HL-60/S4 (cell line): ENCODE results near the gene LPIN2.

Experiments
- in situ Hi-C: fragments of 300-500 bp; cut with MboI; formaldehyde crosslinking; loops from 2 replicates; pipeline ENCODE4 v1.14.3; 2022; ENCODE audit warnings: low sequenced_read_pairs

Gene LPIN2

DNA sequence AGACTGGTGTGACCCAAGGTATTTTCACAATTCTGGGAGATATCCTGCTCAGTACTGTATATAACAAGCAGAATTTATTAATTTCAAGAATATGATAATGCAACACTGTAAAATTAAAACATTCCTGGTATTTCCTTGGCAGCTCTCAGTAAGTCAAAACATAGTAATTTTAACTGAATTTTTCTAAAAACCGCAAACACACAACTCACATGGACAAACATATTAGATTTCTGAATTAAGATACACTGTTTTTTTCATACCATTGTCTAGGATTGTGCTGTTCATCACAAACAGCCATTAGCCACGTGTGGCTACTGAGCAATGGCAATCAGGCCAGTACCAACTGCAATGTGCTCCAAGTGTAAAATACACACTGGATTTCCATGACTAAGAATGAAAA, 29.6 kb downstream of the LPIN2 start:
- in situ Hi-C loops, result no loop called here

DNA sequence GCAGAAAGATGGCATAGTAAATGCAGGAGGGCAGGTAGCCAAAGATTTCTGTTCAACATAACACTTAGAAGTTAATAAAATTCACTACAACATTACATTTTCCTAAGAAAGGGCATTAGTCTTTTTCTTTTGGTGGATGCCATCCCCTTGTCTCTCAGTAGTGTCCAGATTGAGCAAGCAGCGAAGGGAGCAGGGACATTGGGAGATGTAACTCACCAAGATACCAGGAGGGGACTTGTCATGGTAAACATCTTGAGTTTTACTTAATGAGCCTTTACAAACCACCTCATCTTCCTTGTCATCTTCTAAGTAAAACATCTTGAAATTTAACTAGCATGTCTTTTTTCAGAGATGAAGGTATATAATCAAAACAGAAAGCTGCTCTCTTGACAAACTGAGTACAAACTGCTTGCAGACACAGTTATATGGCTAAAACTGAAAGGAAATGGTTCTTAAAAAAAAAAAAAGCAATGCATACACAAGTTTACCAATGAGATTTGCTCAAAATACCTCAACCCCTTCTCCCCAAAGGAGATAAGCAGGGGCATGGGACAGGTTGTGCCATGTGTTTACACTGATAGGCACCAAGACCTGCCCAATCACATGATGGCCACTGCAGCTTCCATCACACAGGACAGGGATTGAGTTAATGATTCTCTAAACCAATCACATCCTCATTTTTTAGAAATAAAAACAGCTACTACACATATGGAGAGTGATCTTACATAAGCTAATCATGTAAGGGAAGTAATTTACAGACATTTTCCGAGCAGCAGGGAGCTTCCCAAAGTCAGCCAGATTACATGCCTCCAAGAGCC, 30.3 kb downstream of the LPIN2 start:
- in situ Hi-C loops, result no loop called here

- in situ Hi-C loops, result no loop called here
Observed at GRCh38 chr18:2982022-2982421, 30.9 kb downstream of the LPIN2 start.

- in situ Hi-C loops, result no loop called here
Observed at GRCh38 chr18:2981212-2981728, 31.7 kb downstream of the LPIN2 start.

DNA sequence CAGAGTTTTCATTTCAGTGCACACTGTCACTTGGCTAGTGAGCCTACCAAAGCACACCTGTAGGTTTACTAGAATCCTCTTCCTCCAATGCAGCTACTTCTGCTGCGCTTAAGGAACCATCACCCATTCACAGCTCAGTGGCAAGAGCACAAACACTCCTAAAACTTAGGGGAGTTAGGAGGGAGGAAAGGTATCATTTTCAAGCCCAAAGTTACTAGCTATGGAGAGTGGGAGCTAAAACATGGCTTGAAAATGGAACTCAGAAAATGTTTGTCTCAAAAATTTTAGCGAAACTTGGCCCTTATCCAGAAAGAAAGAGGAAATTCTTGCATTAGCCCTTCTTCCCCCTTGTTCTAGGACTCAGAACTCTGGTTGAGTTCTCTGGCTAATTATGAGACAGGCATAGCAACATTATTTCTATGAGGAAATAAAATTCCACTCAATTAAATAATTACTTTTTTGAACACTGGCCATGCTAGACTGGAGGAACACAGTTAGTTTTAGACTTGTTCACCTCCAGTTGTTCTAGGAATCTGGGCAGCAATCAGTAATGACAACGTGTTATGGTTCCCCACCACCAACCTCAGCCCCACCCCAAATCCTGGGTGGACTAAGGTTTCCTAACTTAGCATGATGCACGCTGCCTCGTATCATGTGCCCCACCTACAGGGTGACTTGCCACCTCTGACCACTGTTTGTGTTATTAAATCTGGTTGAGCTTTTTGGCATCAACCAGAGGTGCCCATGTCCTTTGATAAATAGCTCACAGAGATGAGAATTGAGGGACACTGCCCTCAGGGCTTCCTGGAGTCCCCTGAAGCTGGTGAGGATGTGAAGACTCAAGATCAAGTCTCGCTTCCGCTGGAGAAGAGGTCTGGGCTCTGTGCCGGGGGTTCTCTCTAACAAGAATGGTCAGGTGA, 32.8 kb downstream of the LPIN2 start:
- in situ Hi-C loops, result no loop called here

GRCh38 chr18:2979129-2979528, 33.8 kb downstream of the LPIN2 start:
- in situ Hi-C loops, result no loop called here

- in situ Hi-C loops, result no loop called here
Observed at GRCh38 chr18:2978661-2979106, 34.3 kb downstream of the LPIN2 start.

- in situ Hi-C loops, result no loop called here
Observed at GRCh38 chr18:2978208-2978607, 34.7 kb downstream of the LPIN2 start.

DNA sequence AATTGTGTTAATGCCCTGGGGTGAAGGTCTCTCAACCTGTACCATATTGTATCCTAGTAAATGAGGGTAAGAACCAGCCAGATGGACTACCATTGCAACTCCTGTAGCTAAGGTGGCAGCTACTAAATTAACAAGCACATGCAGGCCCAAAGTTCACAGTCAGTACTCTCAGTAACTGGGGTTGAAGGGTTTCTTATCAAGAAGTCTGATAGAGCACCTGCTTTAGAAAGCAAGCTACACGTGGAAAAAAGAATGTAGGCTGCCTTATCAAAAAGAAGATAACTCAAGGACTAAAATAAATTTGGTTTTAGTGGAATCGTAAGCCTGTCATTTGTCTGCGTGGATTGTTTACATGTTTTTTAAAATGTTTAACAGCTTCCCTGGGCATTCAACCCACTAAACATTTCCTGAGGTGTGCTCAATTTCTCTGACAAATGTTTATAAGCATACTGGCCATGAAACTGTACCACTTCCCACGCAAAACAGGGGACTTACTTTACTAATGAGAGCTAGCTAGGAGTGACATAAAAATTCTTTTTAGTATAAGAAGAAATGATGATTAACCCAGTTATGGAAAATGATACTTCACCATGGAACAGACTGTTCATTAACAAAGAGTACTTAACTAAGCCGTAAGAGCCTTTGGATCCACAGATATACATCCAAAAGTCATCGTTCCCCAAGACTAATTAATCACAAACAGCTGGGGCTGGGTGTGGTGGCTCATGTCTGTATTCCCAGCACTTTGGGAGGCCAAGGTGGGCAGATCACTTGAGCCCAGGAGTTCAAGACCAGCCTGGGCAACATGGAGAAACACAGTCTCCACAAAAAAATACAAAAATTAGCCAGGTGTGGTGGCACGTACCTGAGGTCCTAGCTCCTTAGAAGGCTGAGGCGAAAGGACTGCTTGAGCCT, 36.5 kb downstream of the LPIN2 start:
- in situ Hi-C loops, result no loop called here

- in situ Hi-C loops, result no loop called here
Observed at GRCh38 chr18:2974731-2975130, 38.2 kb downstream of the LPIN2 start.

DNA sequence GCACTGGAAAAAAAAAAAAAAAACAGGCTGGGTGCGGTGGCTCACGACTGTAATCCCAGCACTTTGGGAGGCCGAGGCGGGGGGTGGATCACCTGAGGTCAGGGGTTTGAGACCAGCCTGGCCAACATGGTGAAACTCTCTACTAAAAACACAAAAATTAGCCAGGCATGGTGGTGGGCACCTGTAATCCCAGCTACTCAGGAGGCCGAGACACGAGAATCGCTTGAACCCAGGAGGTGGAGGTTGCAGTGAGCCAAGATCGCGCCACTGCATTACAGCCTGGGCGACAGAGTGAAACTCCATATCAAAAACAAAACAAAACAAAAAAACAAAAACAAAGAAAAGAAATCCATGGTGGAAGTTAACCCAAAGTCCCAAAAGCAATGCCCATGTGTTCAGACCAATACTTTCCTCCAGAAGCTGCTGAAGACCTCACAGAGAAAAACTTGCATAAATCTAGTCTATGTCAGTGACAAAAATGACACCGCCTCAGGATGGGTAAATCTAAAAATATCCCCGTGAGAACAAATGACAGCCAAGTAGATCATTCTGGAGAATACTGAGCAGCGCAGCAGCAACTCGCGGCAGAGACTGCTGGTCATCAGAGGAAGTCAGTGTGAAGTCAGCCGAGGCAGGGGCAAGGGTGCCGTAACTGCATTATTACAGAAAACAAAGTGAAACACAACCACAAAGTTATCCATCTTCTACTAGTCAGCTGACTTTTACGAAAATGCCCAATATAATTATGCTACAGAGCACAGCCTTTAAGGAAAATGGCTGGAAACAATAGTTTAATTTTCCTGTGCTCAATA, 41.0 kb downstream of the LPIN2 start:
- in situ Hi-C loops, result no loop called here

DNA sequence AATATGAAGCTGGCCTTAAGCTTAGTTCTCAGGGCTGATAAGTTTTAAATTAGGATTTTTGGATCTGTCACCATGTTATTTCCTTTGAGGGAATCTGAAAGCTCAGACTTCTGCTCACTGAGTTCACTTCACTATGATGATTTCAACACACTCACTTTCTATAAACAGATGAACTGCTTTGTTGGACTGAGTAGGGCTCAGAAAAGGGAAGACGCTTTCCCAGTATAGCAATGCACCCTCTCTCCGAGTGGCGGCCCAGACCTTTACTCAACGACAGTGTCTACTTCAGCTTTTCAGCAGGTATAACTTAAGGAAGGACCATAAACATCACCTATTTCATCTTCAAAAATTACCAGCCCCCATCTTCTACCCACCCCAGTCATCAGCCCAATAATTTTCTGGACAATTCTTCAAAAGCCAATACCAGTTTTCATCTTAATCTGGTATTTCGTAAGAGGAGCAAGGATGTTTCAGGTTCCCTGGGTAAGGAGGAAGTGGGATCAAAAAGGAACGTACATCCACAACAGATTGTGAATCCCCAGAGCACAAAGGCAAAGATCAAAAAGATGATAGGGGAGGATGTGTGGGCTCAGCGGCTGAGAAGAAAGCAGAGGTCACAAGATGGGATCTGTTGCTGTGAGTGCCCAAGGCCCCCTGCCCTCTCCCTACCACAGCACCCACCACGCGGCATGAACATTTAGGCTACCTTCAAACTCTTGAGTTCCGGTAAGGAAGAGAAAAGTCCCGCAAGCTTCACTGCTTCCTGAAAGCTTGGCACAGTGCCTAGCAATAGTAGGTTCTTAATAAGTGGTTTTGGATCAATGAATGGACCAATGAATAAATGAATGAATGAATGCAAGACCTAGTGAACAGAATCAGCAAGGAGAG, 41.9 kb downstream of the LPIN2 start:
- in situ Hi-C loops, result no loop called here

GRCh38 chr18:2970344-2970743, 42.6 kb downstream of the LPIN2 start:
- in situ Hi-C loops, result no loop called here

DNA sequence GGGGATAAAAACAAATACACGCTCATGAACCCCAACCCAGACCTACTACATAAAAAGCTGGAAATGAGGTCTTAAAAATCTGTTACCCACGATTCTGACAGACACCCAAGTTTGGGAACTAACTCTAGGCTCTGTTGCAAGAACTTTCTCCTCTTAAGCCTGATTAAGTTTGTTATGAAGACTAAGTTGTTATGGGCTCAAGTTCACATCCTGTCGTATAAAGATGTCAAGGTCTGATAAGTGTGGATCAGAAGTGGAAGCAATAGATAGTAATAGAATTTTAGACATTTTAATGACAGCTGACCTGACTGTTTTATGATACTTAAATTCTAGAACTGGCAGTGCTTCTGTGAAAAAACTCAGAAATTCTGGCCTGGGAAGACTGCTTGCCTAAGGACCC, 43.2 kb downstream of the LPIN2 start:
- in situ Hi-C loops, result no loop called here

DNA sequence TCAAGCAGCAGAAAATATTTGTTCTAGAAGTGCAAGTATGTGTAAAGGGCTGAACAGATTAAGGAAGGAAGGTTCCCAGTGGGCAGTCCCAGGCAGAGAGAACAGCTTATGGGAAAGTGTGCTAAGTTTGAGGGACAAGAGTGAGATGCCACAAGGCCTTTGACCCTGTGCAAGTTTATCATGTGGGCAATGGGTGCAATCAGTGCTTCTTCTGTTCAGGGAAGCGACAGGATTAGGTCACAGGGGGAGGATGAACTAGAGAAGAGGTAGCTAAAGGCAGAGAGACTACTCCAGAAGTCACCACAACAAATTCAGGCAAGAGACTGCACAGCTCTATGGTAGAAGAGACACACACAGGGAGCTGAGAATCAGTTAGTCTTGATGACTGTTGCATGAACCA, 44.3 kb downstream of the LPIN2 start:
- in situ Hi-C loops, result no loop called here

DNA sequence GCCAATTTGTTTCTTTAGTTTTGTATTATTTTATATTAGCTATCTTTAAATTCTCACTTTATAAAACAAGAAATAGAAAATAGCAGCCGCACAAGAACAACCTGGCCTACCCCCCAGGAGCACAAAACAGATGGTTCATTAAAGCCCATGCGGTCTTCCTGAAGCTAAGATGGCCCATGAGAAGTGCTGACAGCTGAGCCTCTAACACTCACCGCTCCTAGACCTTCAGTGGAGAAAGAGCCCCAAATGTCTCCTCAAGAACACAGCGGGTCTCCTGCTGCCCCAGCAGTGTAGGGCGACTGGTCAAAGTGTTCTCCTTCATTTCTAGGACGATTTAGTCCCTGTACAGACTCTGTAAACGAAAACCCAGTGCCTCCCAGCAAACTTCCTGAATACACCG, 45.1 kb downstream of the LPIN2 start:
- in situ Hi-C loops, result no loop called here

GRCh38 chr18:2967357-2967756, 45.6 kb downstream of the LPIN2 start:
- in situ Hi-C loops, result no loop called here

- in situ Hi-C loops, result no loop called here
Observed at GRCh38 chr18:2966560-2966959, 46.4 kb downstream of the LPIN2 start.

- in situ Hi-C loops, result no loop called here
Observed at GRCh38 chr18:2965797-2966196, 47.1 kb downstream of the LPIN2 start.
